HG03460 (cell line): ENCODE measurements around the gene ALPP.
"Not testable (repeated sequence)": the region's sequence is repeated elsewhere in the genome, so short reads cannot be mapped to it uniquely, and the experiment has no call there.

Source experiments
- ATAC-seq: cut with Tn5 transposase; IDR thresholded peaks from one replicate; pipeline ENCODE4 v1.9.1; 2021; ENCODE audit not compliant: unreplicated experiment

The ALPP gene

GRCh38 chr2:232363064-232363783 lies 15.3 kb upstream of the ALPP start:
- not testable (repeated sequence) for ATAC-seq

DNA sequence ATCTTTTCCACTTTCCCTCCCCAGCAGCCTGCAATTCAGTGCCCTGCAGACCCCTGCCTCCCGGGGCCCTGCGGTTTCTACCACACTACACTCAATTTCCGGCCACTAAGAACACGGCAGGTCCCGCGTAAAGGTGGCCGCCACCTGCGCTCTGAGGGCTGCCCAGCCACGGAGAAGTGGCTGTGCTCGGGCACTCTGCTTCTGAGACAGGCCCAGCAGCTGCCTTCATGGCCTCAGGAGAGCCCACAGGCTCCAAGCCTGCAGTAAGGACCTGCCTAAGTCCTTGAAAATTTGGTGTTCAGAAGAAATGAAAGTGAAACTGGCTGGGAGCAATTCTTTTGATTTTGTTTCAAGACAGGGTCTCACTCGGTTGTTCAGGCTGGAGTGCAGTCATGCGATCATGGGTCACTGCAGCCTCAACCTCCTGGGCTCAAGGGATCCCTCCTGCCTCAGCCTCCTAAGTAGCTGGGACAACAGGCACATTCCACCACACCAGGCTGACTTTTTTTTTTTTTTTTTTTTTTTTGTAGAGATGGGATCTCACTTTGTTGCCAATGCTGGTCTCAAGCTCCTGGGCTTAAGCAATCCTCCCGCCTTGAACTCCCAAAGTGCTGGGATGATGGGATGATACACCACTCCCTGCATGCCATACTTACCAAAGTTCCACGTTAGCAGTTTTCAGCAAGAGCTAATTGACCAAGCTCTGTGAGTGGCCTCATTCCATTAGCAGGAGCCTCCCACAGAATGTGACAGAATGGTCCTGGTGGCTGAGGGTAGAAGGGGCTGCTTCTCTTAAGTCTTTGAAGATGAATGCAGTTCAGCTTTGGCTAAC lies 14.6 kb upstream of the ALPP start:
- no peak for ATAC-seq

GRCh38 chr2:232364806-232365594 lies 13.6 kb upstream of the ALPP start:
- ATAC-seq = not testable (repeated sequence)

DNA sequence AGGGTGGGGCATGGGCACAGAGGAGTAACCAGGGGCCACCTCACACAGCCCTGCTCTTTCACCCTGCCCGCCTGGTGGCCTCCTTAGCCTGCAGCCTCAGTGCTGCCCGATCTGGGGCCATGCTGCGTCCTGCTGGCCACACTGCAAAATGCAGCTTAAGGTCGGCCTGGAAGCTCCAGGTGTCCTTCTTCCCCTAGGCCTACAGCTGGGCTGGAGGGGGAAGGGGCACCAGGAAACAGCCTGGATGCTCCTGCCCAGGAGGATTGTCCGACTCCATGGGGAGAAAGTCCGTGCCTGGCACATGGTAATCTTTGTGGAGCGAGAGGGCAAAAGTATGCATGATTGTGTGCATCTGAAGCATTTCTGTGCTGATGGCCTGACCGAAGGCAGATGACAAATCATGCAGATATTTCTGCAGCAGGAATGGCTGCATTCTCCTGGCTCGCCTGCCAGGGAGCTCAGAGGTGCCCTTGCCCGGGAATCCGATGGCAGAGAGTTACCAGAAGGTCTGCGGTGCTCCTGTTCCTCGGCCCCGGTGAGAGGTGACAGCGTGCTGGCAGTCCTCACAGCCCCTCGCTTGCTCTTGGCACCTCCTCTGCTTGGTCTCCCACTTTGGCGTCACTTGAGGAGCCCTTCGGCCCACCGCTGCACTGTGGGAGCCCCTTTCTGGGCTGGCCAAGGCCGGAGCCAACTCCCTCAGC lies 12.8 kb upstream of the ALPP start:
- ATAC-seq = no peak

DNA sequence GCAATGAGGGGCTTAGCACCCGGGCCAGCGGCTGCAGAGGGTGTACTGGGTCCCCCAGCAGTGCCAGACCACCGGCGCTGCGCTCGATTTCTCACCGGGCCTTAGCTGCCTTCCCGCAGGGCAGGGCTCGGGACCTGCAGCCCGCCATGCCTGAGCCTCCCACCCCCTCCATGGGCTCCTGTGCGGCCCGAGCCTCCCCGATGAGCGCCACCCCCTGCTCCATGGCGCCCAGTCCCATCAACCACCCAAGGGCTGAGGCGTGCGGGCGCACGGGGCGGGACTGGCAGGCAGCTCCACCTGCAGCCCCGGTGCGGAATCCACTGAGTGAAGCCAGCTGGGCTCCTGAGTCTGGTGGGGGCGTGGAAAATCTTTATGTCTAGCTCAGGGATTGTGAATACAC lies 12.1 kb upstream of the ALPP start:
- not testable (repeated sequence) for ATAC-seq

DNA sequence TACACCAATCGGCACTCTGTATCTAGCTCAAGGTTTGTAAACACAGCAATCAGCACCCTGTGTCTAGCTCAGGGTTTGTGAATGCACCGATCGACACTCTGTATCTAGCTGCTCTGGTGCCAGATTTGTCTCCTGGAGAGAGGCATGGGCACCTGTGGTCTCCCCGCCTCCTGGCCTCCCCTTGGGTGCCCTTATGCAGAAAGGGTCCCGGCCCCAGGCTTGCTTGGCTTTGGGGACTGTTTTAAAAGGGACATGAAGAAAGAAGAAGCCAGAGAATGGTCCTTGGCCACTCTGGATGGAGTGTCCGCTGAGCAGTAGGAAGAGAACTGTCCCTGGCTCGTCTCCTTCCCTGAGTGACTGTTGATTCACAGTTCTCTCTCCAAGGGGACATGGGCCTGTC lies 11.5 kb upstream of the ALPP start:
- ATAC-seq = no peak

DNA sequence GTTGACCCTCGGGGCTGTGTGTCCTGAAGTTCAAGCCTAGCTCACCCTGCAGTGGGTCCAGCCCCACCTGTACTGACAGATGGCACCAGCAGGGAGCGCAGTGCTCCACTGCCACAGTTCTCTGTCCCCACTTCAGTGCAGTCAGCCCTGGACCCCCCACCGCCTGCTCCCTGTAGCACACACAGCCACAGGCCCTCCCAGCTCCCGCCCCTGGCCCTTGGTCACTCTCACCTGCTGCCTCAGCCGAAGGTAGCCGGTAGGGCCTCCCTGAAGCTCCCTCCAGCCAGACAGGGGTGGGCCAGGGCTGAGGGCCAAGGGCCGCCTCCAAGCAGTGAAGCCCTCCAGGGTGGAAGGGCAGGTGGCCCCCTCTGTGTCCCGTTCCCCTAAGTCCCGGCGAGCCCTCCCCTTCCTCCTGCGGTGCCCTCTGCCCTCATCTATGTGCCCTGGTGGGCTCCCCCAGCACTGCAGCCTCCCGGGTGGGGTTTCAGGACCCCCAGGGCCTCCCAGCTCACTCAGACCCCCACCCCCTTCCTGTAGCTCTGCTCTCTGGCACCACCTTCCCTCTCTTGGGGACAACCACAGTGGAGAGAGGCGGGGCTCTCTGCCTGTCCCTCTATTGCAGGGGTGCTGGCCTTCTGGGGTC lies 10.8 kb upstream of the ALPP start:
- ATAC-seq = no peak

DNA sequence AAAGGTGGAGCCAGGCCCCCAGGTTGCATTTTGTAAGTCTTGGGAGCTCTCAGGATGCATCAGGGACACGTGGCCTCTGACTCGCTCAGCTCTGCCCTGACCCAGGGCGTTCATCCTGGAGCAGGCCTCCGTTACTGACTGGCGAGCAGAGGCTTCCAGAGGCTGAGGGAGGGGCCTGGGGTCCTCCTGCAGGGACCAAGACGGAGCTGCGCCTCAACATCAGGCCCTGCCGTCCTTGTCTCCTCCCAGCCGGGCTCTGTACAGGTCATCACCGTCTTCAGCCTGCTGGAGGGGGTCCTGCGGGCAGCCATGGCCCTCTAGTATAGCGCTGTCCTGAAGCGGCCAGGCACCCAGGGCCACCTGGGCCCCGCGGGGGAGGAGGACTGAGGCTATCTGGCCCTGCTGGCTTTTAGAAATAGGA lies 10.2 kb upstream of the ALPP start:
- no peak for ATAC-seq

GRCh38 chr2:232369126-232369951 lies 9.2 kb upstream of the ALPP start:
- no peak for ATAC-seq

DNA sequence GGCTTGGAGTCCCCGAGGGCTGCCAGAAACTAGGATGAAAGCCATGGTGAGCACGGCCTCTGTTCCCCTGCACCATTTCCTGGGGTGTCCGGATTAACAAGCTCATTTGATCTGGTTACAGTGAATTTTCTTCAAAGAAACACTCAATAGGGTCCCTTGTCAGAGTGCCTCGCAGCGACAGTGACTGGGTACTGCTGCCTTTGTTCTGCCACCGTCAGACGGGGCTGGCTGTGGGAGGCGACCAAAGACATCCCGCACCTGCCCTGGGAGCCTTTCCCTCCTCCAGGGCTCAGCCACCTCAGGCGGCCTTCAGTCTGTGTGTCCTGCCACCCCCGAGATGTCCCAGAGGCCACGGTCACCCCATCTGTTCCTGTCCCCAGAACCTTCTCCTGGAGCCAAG lies 8.5 kb upstream of the ALPP start:
- not testable (repeated sequence) for ATAC-seq

DNA sequence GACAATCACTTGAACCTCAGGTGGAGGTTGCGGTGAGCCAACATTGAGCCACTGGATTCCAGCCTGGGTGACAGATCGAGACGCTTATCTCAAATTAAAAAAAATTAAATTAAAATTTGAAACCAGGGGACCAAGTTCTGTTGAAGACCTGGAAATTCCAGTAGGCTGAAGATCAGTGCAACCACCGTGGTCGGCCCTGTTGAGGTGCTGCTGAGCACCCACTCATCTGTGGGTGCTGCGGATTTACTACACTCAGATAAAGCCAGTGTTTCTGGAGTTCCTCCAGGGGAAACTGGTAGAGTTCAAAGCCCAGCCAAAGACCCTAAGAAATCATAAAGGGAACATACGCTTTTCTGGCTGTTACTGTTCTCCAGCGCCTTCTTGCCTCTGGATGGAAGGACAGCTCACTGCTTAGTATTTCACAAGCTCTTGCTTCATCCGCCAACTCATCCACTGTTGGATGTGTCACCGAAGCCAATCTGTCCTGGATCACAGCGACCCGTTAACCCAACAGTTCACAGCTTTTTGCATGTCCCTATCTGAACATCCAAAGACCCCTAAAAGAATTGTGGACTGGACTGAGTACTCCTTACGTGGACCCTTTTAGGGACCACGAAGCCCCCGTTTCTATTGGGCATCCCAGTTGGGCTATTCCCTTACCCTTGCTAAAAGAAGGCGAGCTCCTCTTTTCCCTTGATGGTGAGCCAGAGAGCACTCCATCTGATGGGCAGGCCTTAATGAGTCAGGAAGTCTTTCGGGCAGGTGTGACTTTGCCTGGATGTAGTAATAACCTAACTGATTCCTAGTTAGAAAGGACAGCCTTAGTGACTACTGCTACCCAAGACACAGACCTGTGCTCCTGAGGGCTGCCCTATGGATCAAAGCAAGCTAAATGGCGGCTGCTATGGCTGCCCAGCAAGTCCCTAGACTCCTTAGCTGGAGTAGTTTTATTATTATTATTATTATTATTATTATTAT lies 6.0 kb upstream of the ALPP start:
- no peak for ATAC-seq

DNA sequence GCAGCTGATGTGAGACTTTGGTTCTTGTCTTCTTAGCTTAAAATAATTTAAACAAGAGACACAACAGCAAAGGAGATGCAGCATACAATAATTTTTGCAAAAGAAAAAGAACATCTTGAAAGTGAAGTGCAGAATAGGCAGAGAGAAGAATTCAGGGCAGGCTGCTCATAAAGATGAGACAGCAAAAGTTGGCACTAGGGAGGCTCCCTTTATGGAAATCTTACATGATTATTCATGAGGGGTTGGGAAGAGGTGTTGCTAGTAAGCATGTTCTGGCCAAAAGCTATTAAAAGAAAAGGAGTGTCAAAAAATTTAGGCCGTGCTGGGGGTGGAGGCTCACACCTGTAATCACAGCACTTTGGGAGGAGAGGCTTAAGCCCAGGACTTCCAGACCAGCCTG lies 4.2 kb upstream of the ALPP start:
- ATAC-seq = no peak

DNA sequence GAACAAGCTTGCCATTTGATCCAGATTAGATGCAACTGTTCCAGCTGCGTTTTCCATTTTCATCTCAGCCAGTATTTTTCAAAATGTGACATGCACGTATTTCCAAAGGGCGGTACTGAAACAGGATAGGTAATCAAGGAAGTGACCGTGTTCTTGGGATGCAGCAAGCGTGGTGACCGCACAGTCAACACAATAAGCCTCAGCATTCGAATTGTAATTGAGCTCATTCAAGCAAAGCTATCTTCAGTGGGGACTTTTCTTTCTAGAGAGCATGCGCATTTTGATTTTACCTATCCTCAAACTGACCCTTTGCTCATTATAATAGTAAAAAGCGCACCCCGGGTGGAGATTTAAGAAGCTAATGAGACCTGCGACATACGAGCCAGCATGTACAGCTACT lies 3.4 kb upstream of the ALPP start:
- no peak for ATAC-seq

DNA sequence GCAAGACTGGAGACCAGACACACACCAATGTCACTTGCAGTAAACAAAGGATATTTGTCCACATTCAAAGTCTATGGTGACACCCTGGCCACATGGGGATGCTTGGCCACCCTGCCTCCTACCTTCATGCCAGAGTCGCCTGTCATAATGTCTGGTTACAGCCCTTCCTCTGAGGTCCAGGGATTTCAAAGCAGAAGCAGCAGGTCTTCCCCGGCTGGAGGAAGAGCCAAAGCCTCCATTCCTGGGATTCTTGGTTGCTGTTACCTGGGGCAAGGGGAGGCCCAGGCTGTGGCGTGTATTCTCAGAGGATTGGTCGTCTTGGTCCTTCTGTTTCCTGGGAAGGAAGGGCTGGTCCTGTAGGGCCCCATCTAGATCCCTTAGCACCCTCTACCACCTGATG lies 2.3 kb upstream of the ALPP start:
- no peak for ATAC-seq

DNA sequence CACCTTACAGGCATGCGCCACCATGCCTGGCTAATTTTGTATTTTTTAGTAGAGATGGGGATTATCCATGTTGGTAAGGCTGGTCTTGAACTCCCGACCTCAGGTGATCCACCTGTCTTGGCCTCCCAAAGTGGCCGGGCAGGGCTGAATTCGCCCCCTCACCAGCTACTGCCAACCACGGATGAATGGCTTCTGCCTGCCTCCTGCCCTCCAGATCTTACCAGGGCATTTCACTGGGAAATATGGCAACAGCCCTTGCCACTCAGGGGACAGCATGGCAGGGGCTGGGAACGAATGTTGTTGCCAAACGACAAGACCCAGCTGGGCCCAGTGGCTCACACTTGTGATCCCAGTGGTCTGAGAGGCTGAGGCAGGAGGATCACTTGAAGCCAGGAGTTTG lies 1.8 kb upstream of the ALPP start:
- no peak for ATAC-seq

GRCh38 chr2:232377319-232377718 lies 1.2 kb upstream of the ALPP start:
- no peak for ATAC-seq

DNA sequence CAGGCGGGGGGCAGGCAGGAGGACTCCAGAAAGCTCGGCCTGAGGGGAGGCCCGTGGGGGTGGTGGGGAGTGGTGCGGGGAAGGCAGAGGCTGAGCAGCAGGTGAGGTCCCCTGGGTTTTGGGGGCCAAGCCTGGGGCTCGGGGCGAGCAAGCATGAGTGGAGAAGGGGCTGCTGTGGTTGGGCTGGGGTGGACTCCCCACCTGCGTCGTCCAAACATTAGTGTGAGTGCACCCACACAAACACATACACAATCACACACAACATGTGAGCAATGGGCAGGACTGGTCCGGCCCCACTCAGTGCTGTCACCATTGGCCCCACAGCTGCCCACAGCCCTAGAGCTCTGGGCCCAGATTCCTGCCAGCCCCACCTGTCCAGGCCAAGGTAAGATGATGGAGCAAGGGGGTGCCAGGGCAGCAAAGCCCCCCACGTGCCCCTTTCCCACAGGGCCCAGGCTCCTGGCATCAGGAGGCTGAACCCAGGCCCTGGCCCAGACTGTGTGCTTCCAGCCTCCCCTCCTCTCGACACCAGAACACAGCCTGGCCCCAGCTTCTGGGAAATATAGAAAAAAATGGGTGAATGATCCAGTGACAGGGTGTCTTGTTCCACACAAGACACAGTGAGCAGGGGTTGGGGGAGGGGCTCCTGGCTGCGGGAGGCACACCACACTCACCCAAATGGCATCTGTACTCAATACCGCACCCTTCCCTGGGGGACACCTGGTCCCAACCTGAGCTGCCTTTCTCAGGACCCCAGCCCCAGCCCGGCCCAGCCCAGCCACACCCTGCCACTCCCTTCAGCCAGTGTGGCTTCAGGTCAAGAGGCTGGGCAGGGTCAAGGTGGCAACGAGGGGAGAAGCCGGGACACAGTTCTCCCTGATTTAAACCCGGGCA lies 463 bp upstream of the ALPP start:
- ATAC-seq = no peak
